HG02884 (cell line): Measurements from ENCODE around the gene MRPL48.
"Not testable (repeated sequence)": the region's sequence is repeated elsewhere in the genome, so short reads cannot be mapped to it uniquely, and the experiment has no call there.

ENCODE experiments used
- ATAC-seq: cut with Tn5 transposase; IDR thresholded peaks from one replicate; pipeline ENCODE4 v1.9.1; 2021; ENCODE audit warnings: mild to moderate bottlenecking, moderate library complexity; ENCODE audit not compliant: unreplicated experiment

MRPL48 gene

GRCh38 chr11:73779084-73779902, 8.4 kb upstream of the MRPL48 start:
- peak; percentile 97 for ATAC-seq

GRCh38 chr11:73781303-73781702, 6.4 kb upstream of the MRPL48 start:
- ATAC-seq: no peak

GRCh38 chr11:73783483-73784020, 4.1 kb upstream of the MRPL48 start:
- no peak for ATAC-seq

- ATAC-seq: no peak
Observed at GRCh38 chr11:73784080-73784634, 3.5 kb upstream of the MRPL48 start.

GRCh38 chr11:73784734-73785133, 2.9 kb upstream of the MRPL48 start:
- no peak for ATAC-seq

- ATAC-seq: not testable (repeated sequence)
Observed at GRCh38 chr11:73785467-73785866, 2.2 kb upstream of the MRPL48 start.

- no peak for ATAC-seq
Observed at GRCh38 chr11:73787051-73787642, 527 bp upstream of the MRPL48 start.

- ATAC-seq: no peak
Observed at GRCh38 chr11:73789279-73789670, 1.6 kb downstream of the MRPL48 start.

- no peak for ATAC-seq
Observed at GRCh38 chr11:73792584-73792983, 4.9 kb downstream of the MRPL48 start.

GRCh38 chr11:73795925-73796632, 8.4 kb downstream of the MRPL48 start:
- ATAC-seq: no peak

GRCh38 chr11:73797457-73797856, 9.8 kb downstream of the MRPL48 start:
- ATAC-seq: no peak

- ATAC-seq: no peak
Observed at GRCh38 chr11:73800276-73800806, 12.7 kb downstream of the MRPL48 start.

GRCh38 chr11:73801136-73801535, 13.5 kb downstream of the MRPL48 start:
- ATAC-seq: no peak

- ATAC-seq: no peak
Observed at GRCh38 chr11:73804712-73805111, 17.0 kb downstream of the MRPL48 start.

- ATAC-seq: no peak
Observed at GRCh38 chr11:73808052-73808451, 20.4 kb downstream of the MRPL48 start.

- ATAC-seq: no peak
Observed at GRCh38 chr11:73810637-73811036, 23.0 kb downstream of the MRPL48 start.

GRCh38 chr11:73812234-73812633, 24.6 kb downstream of the MRPL48 start:
- ATAC-seq: no peak

GRCh38 chr11:73814812-73815211, 27.1 kb downstream of the MRPL48 start:
- no peak for ATAC-seq

- no peak for ATAC-seq
Observed at GRCh38 chr11:73818846-73819245, 31.2 kb downstream of the MRPL48 start.

- ATAC-seq: no peak
Observed at GRCh38 chr11:73830261-73830660, 42.6 kb downstream of the MRPL48 start.

GRCh38 chr11:73833067-73833466, 45.4 kb downstream of the MRPL48 start:
- no peak for ATAC-seq
